Measurements from ENCODE around the gene ARHGEF10L. TPM values are rescaled to one million over a fixed set of nuclear protein-coding genes. Genes with fewer than 3 reads are reported as not detected.

Gene ARHGEF10L
- total RNA-seq, 2 donors from 2014 or later, result 91.0 to 151 TPM

Other genes with a start within 250 kb of the ARHGEF10L start
- not detected for gene PADI4, start 231.5 kb upstream of the ARHGEF10L start, total RNA-seq
- gene PADI6, start 167.5 kb upstream of the ARHGEF10L start, total RNA-seq, result not detected
- 10 to 100 TPM; 48.8 to 64.1 TPM for gene RCC2, start 100.0 kb upstream of the ARHGEF10L start, total RNA-seq
- gene ACTL8, start 215.6 kb downstream of the ARHGEF10L start, total RNA-seq, result under 1 TPM in 1 of 2 donors, not detected in 1; 0.21 TPM

All from left colon (tissue), 2 donors.